Measurements from ENCODE around the gene EIF6. TPM values are rescaled to one million over a fixed set of nuclear protein-coding genes. Genes with fewer than 3 reads are reported as not detected.

EIF6 gene
- total RNA-seq, 1 experiment from 2014 or later = 180 TPM

GRCh38 chr20:35232575-35232974, 52.0 kb downstream of the EIF6 start:
- intact Hi-C loops (cut with micrococcal nuclease; ENCODE audit: unreplicated experiment) = no loop called here
- Histone ChIP-seq H3K9me3 (ENCODE audit: low read depth, low read length, poor library complexity, severe bottlenecking) (no peaks in the 10 kb centered on the region), H3K4me3 (ENCODE audit: low read depth, low read length, poor library complexity, severe bottlenecking) (no peak overlapping the region), H3K27ac (ENCODE audit: low read depth, low read length, poor library complexity, severe bottlenecking) (no peak overlapping the region), H3K27me3 (replicated peaks; ENCODE audit: insufficient read depth, low read depth, low read length, poor library complexity) (peaks cover 41% of the 10 kb centered on the region), H3K36me3 (ENCODE audit: insufficient read depth, low read length, poor library complexity, severe bottlenecking) (no peaks in the 10 kb centered on the region), H3K4me1 (ENCODE audit: insufficient read depth, low read length, poor library complexity, severe bottlenecking) (no peaks in the 10 kb centered on the region)
- no TSS peak for BruUV-seq (replicated peaks)
- ChIA-PET CTCF (no interaction called here), POLR2A (ENCODE audit: low non-redundant PET) (no interaction called here)
- TF ChIP-seq EZH2 (IDR thresholded peaks at IDR 0.05; ENCODE audit: borderline replicate concordance, low read depth, low read length, poor library complexity, severe bottlenecking) (no peak), CTCF (conservative IDR thresholded peaks at IDR 0.05; ENCODE audit: low read depth, low read length) (no peak)
- DNase-seq (ENCODE audit: low spot score) = no peak

Other genes starting within 250 kb of the EIF6 start
- gene TRPC4AP, start 192.0 kb downstream of the EIF6 start, total RNA-seq (2021) = 34.6 and 39.5 TPM in 2 replicates
- 13.6 and 16.1 TPM in 2 replicates for gene EDEM2, start 137.4 kb downstream of the EIF6 start, total RNA-seq (2021)
- gene PROCR, start 112.7 kb downstream of the EIF6 start, total RNA-seq (2021) = 0.58 and 2.1 TPM in 2 replicates
- 0.11 and 0.20 TPM in 2 replicates for gene MMP24, start 58.1 kb downstream of the EIF6 start, total RNA-seq (2021)
- gene MMP24OS, start 6.7 kb downstream of the EIF6 start, total RNA-seq (2021) = 26.2 and 34.0 TPM in 2 replicates
- not detected in 2 replicates for gene FAM83C, start 7.7 kb upstream of the EIF6 start, total RNA-seq (2021)
- 64.6 and 71.1 TPM in 2 replicates for gene UQCC1, start 127.2 kb upstream of the EIF6 start, total RNA-seq (2021)
- gene GDF5, start 153.5 kb upstream of the EIF6 start, total RNA-seq (2021) = not detected in 2 replicates
- gene CEP250, start 170.8 kb upstream of the EIF6 start, total RNA-seq (2021) = 56.6 and 59.0 TPM in 2 replicates
- not detected in 2 replicates for gene C20orf173, start 244.9 kb upstream of the EIF6 start, total RNA-seq (2021)